HepG2 (cell line): ENCODE results near the gene CTNNA1.

Experiments used
- CTCF ChIP-seq: sonication (generic); formaldehyde crosslinking; IDR thresholded peaks from 2 replicates; pipeline ENCODE4 v1.5.0; 2020; ENCODE audit warnings: mild to moderate bottlenecking, missing genetic modification reagents, moderate library complexity
- DMTF1 ChIP-seq: sonication (generic); formaldehyde crosslinking; IDR thresholded peaks from 2 replicates; pipeline ENCODE4 v1.4.0; 2020; ENCODE audit warnings: mild to moderate bottlenecking, missing genetic modification reagents
- HNF4A ChIP-seq: sonication (generic); formaldehyde crosslinking; IDR thresholded peaks from 2 replicates; pipeline ENCODE4 v1.4.0; 2020; ENCODE audit warnings: missing genetic modification reagents
- HNRNPK ChIP-seq: fragments of 200-400 bp; formaldehyde crosslinking; IDR thresholded peaks from 2 replicates; pipeline ENCODE4 v1.6.1; 2018; ENCODE audit warnings: low read length, low read depth, moderate library complexity, mild to moderate bottlenecking; ENCODE audit not compliant: poor library complexity, severe bottlenecking
- MAFF ChIP-seq: IDR thresholded peaks from 2 replicates; pipeline ENCODE4 v1.6.1; 2011; ENCODE audit warnings: low read depth, low read length, improper control_type of control experiment
- MTF1 ChIP-seq: sonication (generic); formaldehyde crosslinking; IDR thresholded peaks from 2 replicates; pipeline ENCODE4 v1.5.0; 2020; ENCODE audit warnings: missing genetic modification reagents
- NCOA1 ChIP-seq: sonication (generic); formaldehyde crosslinking; IDR thresholded peaks from 2 replicates; pipeline ENCODE4 v1.9.0; 2021; ENCODE audit warnings: missing genetic modification reagents
- SUZ12 ChIP-seq: fragments of 150-350 bp; IDR thresholded peaks from 2 replicates; pipeline ENCODE4 v1.6.1; 2014; ENCODE audit warnings: low read depth, low read length
- TAF1 ChIP-seq: sonication (generic); formaldehyde crosslinking; IDR thresholded peaks from 2 replicates; pipeline ENCODE4 v1.4.0; 2020; ENCODE audit warnings: missing genetic modification reagents
- TBX2 ChIP-seq: sonication (generic); formaldehyde crosslinking; IDR thresholded peaks from 2 replicates; pipeline ENCODE4 v1.5.0; 2020; ENCODE audit warnings: missing genetic modification reagents, mild to moderate bottlenecking, borderline replicate concordance
- ZNF101 ChIP-seq: sonication (generic); formaldehyde crosslinking; IDR thresholded peaks from 2 replicates; pipeline ENCODE4 v1.4.0; 2020; ENCODE audit warnings: mild to moderate bottlenecking, low read depth, missing genetic modification reagents, borderline replicate concordance

- no peak for TF ChIP-seq TAF1 (CRISPR knock-in tag)
- no peak for TF ChIP-seq DMTF1 (CRISPR knock-in tag)
- no peak for TF ChIP-seq SUZ12
- no peak for TF ChIP-seq CTCF (CRISPR knock-in tag)
- no peak for TF ChIP-seq MTF1 (CRISPR knock-in tag)
- TF ChIP-seq MAFF: no peak
- no peak for TF ChIP-seq HNF4A (CRISPR knock-in tag)
- no peak for TF ChIP-seq HNRNPK
- TF ChIP-seq TBX2: no peak
- TF ChIP-seq ZNF101 (CRISPR knock-in tag): no peak
- no peak for TF ChIP-seq NCOA1 (CRISPR knock-in tag)
These were observed 90.9 kb downstream of the CTNNA1 start for GRCh38 chr5:138844125-138844461.
